Measurements from ENCODE around the gene R3HDM4. TPM values are rescaled to one million over a fixed set of nuclear protein-coding genes. Genes with fewer than 3 reads are reported as not detected.

R3HDM4 gene
- total RNA-seq, 2 donors from 2014 or later = 19.5 to 30.4 TPM

- Histone ChIP-seq H3K4me3 (no peak overlapping the region), H3K9me3 (no peaks in the 10 kb centered on the region), H3K4me1 (peaks cover 0 to 48% of the 10 kb centered on the region in 2 donors), H3K36me3 (no peaks in the 10 kb centered on the region), H3K27me3 (peaks cover 18 to 38% of the 10 kb centered on the region in 2 donors), H3K27ac (no peak overlapping the region)
- no peak for DNase-seq (ENCODE audit: low spot score)
- TF ChIP-seq CTCF (IDR thresholded peaks at IDR 0.05) = no peak
Observed at GRCh38 chr19:918481-919198, 5.6 kb upstream of the R3HDM4 start.

- H3K4me3 ChIP-seq = no peak overlapping the region
- TF ChIP-seq CTCF (IDR thresholded peaks at IDR 0.05) = no peak
- no peaks in the 10 kb centered on the region for H3K36me3 ChIP-seq
- peaks cover 0 to 49% of the 10 kb centered on the region in 2 donors for H3K4me1 ChIP-seq
- H3K9me3 ChIP-seq = no peaks in the 10 kb centered on the region
- no peak for DNase-seq (ENCODE audit: low spot score)
- H3K27ac ChIP-seq = no peak overlapping the region
- H3K27me3 ChIP-seq = peaks cover 18 to 38% of the 10 kb centered on the region in 2 donors
Observed at GRCh38 chr19:918152-918437, 5.1 kb upstream of the R3HDM4 start.

GRCh38 chr19:917323-918151 lies 4.5 kb upstream of the R3HDM4 start, which contains the start of gene KISS1R:
KISS1R (plus strand) TSS chr19:917333; CDS start chr19:917503, 170 bp downstream.
- DNase-seq (ENCODE audit: low spot score) = no peak
- Histone ChIP-seq H3K4me1 (peaks cover 0 to 49% of the 10 kb centered on the region in 2 donors), H3K9me3 (no peaks in the 10 kb centered on the region), H3K27ac (no peak within 1 kb of the TSS), H3K27me3 (peaks cover 18 to 38% of the 10 kb centered on the region in 2 donors), H3K36me3 (no peaks in the 10 kb centered on the region), H3K4me3 (peak within 1 kb of the TSS in 1 of 2 donors; percentile 41)
- TF ChIP-seq CTCF (IDR thresholded peaks at IDR 0.05) = peak in 1 of 2 donors; percentile 64

GRCh38 chr19:916645-917322 lies 3.8 kb upstream of the R3HDM4 start:
- Histone ChIP-seq H3K36me3 (no peaks in the 10 kb centered on the region), H3K27ac (no peak overlapping the region), H3K4me1 (peaks cover 0 to 47% of the 10 kb centered on the region in 2 donors), H3K27me3 (peaks cover 18 to 38% of the 10 kb centered on the region in 2 donors), H3K4me3 (peak overlapping the region in 1 of 2 donors; percentile 41), H3K9me3 (no peaks in the 10 kb centered on the region)
- no peak for TF ChIP-seq CTCF (IDR thresholded peaks at IDR 0.05)
- DNase-seq (ENCODE audit: low spot score) = no peak

GRCh38 chr19:912181-913079 lies 589 bp downstream of the R3HDM4 start:
- peak overlapping the region; percentile 87 to 94 for H3K4me3 ChIP-seq
- TF ChIP-seq CTCF (IDR thresholded peaks at IDR 0.05) = no peak
- H3K27me3 ChIP-seq = peaks cover 0 to 5% of the 10 kb centered on the region in 2 donors
- H3K9me3 ChIP-seq = no peaks in the 10 kb centered on the region
- H3K27ac ChIP-seq = peak overlapping the region; percentile 64 to 80
- peaks cover 0 to 16% of the 10 kb centered on the region in 2 donors for H3K4me1 ChIP-seq
- no peaks in the 10 kb centered on the region for H3K36me3 ChIP-seq
- no peak for DNase-seq (ENCODE audit: low spot score)

Data from right atrium auricular region (tissue), 2 donors.